Thyroid gland (tissue), 4 donors: Measurements from ENCODE around the gene DGKZ.

ENCODE experiments used
- CTCF ChIP-seq, 6 experiments: fragments of 200-600 bp in 3 of 6; fragments of 450-650 bp in 3 of 6; sonication (generic) in 3 of 6; IDR thresholded peaks; one replicate each; pipeline ENCODE4 v1.5.1; 2016 to 2019; ENCODE audit warnings: antibody characterized with exemption in 6 of 6, mild to moderate bottlenecking in 2 of 6, inconsistent platforms in 1 of 6, moderate library complexity in 1 of 6
- POLR2A ChIP-seq, 2 donors: fragments of 450-650 bp; IDR thresholded peaks; one replicate each; pipeline ENCODE4 v1.6.1; 2017; ENCODE audit warnings: antibody characterized with exemption in 2 of 2, mild to moderate bottlenecking in 2 of 2, moderate library complexity in 1 of 2

DNA sequence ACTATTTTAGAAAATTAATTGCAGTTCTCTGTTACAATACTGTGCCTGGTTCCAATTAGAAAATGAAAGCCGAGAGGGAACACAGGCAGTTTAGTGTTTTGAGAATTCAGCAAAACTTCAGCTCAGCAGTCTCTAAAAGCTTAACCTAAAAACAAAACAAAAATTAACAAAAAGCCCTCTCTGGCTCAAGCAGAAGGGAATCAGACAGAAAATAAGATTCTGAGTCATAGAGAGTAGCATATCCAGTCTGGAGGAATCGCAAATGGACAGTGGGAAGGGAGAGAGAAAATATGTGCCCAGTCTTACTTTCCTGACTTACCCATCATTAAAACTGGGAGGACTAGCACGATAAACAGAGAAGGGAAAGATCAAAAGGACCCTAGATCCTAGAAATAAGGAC is 82.5 kb downstream of the DGKZ start:
- TF ChIP-seq CTCF (IDR thresholded peaks at IDR 0.05) (no peak), POLR2A (IDR thresholded peaks at IDR 0.05) (no peak)
